Stimulated activated CD4-positive, alpha-beta T cell treated with anti-CD3 and anti-CD28 coated beads, Interleukin-1b, Interleukin-23, amount 100 ng/mL, for 48 hours (primary cell): Measurements from ENCODE around the gene TANK.
"Not testable (repeated sequence)": the region's sequence is repeated elsewhere in the genome, so short reads cannot be mapped to it uniquely, and the experiment has no call there.

Experiments used
- DNase-seq: peaks from one replicate; pipeline ENCODE4 v3.0.0-alpha.2; 2020

Gene TANK

DNA sequence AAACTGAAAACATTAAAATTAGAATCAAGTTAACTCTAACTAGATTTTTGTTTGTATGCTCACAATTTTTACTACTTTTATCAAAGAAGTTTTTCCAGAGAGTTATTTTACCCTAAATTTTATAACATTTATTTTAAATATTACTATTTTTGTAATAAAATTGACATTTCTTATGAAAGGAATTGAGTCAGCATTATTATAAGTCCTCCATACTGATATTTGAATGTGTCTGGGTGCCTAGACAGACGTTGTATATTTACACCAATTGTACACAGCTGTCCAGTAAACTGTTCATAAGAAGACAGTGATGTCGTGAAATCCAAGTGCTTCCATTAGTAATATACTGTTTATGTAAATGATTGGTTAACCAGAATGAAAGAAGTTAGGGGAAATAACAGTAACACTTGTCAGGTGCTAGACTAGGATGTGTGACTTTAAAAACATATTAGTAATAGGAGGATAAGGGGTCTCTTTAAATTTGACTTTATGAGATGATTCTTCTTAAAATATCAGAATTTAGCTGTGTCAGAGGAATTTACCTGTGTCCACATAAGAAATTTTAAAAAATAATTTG lies 73.7 kb downstream of the TANK start:
- DNase-seq, result no peak

DNA sequence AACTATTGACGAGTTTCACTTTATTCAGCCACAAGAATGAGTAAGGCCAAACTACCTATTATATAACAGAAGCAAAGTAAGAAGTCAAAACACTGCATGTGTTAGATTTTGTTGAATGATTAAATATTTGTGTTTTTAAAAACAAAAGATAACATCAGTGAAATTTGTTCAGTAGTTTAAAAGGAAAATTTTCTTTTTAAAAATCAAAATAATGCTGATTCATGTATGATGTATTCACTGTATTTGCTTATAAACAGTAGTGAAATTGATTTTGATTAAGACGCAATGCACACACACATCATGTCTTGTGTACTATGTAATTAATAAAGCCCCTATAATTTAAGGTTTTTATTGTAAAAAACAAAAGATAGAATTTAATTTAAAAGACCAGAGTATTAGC lies 74.4 kb downstream of the TANK start:
- no peak for DNase-seq

DNA sequence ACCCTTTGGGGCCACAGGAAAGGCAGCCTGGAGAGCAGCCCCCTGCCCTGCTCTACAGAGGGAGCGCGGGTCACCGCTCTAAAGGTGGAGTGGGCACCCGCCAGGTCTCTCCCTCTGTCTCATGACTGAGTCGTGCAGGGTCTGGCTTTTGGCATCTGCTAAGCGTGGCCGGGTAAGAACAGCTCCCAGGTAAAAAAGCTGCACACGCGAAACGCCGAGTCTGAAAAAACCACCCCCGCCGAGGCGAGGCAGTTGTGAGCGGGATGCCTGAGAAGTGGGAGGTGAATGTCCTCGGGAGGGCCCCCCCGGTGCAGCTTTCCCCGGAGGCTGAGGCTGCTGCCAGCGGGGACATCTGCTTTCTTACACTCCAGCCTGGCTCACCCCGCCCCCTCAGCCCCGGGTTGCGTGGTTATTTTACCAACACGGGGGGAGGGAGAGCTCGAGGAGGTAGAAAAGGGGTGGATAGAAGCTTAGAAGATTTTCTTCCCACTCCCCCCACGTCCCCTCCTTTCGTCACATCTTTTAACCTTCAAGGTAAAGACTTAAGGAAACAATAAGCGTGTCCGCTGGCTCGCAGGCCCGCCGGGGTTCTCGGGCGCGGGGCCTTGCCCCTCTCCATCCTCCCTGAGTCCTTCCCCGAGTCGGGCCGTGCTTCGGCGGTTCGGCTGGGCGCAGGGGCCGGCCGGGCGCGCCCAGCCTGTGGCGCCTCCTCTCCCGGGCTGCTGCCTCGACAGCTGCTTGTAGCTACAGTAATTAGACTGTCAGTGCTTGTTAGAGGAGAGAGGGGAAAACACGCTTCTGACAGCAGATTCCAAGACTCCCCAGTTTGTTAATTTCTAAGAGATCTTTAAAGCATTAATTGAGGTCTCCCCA lies 77.4 kb downstream of the TANK start:
- DNase-seq, result peak; percentile 35

DNA sequence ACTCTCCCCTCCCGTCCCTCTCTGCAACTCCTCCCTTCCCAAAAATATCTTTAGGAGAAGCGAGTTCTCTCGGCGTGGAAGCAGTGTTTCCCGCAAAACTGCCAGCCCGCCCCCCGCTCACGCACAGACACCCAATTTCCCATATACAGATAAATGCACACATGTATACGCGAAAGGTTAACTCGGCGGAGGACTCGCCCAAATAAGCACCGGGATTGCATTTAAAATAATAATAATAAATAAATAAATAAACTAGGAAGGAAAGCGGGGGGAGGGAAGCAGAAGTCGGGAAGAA lies 78.0 kb downstream of the TANK start:
- no peak for DNase-seq

DNA sequence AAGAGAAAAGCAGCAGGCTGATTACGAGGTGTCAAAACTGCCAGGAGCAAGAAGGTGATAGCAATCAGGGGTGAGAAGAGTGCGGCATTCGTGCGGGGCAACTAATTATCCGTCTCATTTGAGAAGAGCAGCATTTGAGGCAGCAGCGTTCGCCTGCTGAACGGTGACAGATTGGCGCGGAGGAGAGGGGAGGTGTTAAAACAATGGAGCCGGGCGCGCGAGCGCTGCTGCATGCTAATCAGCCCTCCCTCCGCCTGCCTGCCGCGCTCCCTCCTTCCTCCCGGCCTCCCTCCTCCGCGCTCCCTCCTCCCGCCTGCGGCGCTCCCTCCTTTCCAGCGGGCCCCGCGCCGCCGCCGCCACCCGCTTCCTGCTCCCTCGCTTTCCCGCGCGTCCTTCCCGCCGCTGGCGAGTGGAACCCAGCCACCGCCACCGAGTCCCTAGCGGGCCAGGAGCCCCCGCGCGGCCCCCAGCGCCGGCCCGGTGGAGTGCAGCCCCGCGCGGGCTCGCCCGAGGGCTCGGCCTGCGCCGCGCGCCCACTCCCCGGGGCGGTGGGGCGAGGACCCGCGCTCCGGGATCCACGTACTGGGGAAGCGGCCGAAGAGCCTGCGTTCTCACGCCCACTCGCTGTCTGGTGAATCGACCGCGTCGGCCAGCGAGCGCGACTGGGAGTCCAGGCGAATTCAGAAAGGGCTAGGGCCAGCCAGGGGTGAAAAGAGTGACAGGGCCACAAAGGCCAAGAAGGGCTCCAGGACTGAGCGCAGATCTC lies 78.5 kb downstream of the TANK start:
- DNase-seq, result peak; percentile 56

DNA sequence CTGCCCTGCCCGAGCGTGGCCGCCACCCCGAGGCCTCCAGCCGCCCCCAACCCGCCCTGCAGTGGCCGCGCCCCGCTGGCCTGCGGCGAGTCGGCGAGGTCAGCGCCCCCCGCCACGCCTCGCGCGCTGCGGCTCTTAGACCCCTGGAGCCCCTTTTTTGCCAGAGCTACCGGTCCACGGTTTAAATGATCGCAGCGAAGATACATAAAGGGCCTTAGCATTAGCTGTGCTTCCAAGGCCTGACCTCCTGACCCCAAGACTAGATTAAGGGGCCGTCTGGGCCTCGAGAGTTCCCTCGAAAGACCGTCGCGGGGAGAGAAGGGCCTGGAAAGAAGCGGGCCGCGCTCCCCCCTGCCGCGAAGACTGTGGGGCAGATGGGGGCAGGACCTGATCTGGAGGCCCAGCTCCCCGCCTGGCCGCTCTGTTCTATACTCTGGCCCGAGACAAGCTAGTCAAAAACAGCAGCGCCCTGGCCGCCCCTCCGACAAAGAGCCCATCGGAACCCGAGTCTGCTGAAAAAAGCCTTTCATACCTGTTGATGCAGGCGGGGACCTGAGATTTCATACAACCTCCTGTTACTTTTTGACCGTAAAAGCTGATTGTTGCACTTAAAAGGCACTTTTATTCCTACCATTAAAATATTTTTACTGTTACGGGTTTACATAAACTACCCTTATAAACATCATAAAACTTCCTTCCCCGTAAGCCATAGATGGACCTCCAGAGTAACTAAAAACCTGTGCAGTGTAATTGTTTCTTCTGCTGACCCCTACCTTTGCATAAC lies 79.3 kb downstream of the TANK start:
- no peak for DNase-seq

DNA sequence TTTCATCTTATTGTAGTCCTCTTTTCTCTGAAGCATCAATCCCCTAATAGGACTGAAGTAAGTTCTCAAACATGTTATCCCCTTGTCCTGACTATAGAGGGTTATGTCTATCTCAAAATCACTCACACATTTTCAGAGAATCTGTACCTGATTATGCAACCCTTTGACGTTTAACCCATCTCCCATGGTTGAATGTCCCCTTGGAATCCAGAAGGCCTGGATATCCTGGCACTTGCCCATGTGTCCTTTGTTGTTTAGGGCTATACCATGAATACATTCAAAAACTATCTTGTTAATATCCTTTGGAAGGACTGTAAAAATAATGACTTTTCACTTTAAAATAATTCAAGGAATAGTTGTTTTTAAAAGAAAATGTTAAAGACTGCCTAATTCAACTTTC lies 81.7 kb downstream of the TANK start:
- no peak for DNase-seq

DNA sequence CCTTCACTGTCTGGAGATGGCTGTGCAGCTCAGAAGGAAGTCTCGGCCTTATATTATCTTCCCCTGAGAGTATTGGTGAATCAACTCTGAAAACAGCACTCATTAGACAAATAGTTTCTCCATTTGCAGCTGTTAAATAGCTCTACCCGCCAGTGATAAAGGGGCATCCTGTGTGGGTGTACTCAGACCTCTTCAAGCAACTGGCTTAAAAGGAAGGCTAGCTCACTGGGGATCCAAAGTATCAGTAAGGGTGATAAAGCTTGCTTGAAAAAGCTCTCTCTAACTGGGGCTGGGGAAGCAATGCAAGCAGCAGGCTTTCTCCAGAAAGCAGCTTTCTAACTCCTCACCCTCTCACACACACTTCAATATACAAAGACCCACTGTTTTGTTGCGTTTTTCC lies 83.1 kb downstream of the TANK start:
- DNase-seq, result no peak

DNA sequence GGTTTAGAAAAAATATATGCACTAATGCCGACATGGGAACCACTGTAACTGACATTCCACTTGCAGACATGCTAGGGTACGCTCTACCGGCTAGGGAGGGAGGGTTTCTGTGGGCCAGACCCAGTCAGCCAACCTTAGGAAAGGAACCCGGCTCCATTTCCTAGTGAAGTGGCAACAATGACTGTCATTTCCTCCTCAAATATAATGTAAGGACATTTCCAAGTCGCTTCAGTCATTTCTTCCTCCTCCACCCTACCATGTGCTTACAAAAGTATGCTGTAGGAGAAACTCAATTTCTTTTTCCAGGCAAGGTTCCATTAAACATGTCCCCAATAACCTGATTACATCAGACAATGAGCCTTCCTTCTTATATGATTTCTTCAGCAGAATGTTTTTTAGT lies 83.7 kb downstream of the TANK start:
- DNase-seq, result no peak

DNA sequence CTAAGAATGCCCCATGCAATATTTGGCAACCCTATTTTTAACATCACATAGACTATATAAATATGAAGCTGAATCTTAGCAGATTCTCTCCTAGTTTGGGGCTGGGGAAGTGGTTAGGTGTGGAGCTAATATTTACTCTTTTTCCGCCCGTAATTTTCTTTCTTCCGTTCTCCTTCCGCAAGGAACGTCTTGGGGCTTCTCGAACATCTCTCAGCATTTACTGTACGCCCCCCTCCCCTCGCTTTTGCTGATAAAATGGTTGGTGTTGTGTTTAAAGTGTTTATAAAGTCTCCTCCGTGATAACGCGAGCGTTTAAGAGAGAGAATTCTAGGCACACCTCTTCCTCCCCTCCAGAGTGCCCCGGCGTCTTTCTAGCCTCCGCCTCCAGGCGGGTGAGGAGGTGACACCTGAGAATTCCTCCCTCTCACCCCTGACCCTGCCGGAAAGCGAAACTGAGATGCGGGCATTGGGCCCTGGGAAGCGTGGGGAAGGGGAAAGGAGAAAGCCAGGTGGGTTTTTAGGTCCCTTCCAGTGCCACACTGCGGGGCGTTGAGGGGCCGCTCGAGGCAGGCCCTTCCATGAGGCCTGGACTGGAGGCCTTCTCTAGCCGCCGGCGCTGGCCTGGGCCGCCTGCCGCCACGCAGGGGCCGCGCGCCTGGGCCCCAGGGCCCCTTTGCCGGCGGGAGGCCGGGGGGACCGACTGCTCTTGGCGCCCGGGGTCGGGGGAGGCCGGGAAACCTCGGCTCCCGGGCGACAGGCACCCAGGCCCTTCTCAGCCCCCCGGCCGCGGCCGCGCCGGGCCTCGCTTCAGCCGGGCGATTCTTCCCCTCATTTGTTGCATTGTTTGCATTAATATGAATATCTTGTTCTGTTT lies 84.4 kb downstream of the TANK start:
- DNase-seq, result peak; percentile 70

DNA sequence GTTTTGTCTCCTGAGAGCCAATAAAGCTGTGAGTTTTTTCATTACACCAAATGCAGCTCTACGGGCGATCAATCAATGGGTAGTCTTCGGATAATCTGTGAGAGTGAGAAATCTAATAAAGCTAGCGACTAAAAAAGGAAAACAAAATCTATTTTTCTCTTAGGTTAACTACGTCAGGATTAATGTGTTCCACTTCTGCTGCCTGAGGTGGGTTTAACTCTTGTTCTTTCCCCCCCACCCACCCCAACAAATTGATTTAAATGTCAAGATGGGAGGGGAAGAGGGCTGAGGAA lies 85.0 kb downstream of the TANK start:
- no peak for DNase-seq

DNA sequence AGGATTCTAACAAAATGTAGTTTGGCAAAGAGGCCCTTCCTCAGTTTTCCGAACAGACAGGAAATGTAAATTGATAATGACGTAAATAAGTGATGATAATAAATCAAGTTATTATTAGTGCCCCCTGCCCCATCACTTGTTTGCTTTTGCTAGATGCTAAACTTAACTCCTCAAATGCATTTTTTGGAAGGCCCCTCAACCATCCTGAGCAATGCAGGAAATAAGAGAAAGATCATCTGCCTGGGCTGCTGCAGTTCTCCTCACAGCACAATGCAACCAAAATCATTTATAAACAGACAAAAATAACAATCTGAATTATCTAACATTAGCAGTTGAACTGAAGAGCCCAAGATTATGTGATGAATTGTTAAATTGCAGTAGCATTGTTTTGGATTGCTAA lies 85.4 kb downstream of the TANK start:
- no peak for DNase-seq

DNA sequence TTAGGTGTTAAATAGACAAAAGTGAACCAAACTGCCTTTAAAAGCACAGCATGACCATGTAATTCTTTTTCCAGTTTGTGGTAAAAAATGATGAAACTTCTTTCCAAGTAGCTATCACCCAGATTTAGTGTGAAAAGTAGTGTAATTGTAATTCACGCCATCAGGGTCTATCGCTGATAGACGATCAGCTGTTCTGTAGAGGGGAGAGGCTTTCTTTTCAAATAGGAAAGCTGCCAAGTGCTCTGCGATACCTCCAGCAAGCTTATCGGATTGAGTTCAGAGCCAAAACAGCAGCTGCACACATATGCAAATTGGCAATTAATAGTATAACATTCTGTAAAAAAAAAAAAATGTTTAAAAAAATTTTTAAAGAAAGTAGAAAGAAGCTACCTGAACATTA lies 86.1 kb downstream of the TANK start:
- no peak for DNase-seq

DNA sequence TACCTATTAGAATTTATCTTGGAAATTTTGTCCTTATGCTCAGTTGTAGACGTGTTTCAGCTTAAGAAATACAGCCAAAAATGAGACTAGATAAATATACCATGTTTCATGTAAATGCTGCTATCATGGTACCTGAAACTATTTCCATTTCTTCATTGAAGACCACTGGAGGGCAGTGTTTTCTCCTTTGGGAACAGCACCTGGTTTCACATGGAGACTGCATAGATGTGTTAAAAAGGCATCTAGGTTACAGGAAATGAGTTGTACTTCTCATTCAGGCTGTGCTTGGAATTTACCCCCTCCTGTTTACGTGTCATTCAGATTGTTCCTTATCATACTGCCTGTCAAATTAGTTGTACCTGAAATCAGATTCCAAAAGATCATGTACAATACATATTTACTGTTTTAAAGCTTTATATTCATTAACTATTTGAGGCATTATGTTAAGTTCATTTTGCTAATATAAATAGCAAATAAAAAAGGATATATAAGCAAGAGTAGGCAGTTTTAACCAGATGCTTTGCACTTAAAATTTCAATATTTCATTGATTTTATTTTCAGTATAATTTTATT lies 90.7 kb downstream of the TANK start:
- no peak for DNase-seq

DNA sequence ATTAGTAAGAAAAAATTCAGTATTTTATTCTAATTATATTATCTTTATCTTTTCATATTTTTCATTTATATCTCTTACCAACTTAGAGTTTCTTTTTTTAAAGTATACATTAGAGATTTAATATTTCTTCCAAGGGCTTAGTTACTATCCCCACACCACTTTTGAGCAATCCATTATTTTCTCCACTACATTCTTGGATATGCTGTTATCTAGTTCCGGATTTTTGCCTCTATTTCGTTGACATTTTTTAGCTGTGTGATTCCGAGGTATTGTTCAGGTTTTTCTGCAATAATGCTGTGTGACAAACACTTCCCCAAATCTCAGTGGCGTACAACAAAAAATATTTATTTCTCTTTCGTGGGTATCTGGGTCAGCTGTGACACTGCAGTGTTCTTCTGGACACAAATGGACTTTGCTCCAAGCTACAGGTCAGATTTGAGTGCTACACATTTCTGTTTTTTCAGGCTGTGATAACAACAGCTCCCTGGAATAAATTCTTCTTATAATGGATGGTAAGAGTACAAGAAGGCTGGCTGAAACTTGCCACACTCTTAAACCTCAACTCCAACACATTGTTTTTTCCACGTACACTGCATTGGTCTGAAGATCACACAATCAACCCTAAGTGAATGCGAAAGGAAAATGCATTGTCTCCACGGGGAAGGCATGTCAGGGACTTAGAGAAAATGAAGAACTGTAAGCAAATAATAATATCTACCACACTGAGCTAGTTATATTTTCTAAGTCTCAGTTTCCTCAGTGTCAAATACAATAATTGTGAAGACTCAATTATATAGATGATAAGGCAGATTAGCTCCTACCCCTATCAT lies 97.1 kb downstream of the TANK start:
- no peak for DNase-seq

DNA sequence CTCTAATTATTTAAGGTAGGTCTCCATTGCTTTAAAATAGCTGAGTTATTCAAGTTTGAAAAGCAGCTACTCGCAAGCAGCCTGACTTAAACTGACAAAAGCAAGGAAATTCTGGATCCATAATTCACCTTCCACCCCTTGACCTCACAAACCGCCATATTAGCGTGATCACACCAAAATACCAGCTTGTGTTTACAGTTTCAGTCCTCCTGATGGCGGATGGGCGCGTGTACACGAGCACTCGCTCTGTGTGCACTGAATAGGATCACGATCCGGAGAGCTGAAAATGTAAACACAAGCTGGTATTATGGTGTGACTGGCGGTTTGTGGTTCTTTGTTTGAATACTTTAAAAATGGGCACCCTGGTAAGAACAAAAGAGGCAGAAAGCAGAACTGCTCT lies 105.6 kb downstream of the TANK start:
- no peak for DNase-seq

DNA sequence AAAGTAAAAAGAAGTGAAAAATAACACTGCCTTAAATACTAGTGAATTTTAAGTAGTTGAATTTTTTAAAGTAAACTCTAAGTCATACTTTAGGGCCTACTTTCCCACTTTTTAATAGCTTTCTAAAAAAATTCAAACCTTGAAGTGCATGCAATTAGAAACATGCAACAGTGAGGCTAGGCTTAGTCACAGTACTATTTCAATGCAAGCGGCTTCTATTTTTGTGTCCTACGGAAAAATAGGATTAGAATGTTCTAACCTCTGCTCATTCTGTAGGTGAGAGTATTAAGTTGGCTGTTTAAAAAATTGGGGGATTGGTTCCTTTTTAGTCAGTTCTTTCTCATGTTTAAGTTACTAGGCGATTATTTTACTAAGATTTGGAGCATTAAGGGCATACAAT lies 108.9 kb downstream of the TANK start:
- no peak for DNase-seq

DNA sequence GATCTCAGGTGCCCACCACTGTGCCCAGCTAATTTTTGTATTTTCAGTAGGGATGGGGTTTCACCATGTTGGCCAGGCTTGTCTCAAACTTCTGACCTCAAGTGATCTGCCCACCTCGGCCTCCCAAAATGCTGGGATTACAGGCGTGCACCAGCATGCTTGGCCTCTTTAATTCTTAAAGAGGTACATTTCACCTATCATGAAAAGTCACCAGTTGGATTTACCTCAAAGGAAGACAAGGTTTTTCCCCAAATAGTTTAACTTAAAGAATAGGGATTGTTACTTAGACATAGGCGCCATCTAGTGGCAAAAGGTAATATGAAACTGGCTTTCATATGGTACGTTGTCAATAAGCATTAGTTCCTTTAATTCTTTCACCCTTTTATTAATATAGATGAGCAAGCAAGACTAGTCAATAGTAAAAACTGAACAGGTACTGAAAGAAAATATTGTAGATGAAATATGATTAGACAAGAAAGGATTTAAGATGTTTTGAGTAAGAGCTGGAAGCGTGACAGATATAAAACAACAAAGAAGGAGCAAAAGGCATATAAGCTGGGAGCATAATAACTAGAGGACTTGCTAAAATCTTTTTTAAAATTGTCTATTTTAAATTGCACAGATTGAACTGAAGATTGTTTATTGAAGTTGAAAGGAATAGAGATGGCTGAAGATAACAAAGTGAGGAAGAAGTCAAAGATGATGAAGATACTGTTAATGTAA lies 113.0 kb downstream of the TANK start:
- DNase-seq, result no peak

DNA sequence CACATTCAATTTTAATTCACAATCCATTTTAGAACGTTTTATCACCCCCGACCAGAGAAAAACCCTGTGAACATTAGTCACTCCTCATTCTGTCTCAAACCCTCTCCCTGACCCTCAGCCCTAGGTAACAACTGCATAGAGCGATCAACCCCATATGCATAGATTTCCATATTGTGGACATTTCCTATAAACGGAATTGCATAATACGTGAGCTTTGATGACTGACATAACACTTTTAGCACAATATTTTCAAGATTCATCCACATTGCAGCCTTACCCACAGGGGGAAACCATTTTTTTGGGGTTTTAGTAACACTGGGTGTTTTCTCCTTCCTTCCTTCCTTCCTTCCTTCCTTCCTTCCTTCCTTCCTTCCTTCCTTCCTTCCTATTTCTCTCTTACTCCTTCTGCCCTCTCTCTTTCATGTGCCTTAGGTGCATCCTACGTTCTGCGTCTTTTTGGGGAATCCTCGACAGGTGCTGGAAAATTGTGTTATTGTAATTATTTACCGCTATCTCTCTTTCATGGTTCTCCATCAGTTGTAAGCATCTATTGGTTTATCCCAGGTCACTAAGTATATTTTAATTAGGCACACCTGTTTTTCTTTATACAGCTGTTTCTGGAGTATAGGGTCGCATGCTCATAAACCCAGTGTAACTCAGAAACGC lies 118.5 kb downstream of the TANK start:
- DNase-seq, result not testable (repeated sequence)

DNA sequence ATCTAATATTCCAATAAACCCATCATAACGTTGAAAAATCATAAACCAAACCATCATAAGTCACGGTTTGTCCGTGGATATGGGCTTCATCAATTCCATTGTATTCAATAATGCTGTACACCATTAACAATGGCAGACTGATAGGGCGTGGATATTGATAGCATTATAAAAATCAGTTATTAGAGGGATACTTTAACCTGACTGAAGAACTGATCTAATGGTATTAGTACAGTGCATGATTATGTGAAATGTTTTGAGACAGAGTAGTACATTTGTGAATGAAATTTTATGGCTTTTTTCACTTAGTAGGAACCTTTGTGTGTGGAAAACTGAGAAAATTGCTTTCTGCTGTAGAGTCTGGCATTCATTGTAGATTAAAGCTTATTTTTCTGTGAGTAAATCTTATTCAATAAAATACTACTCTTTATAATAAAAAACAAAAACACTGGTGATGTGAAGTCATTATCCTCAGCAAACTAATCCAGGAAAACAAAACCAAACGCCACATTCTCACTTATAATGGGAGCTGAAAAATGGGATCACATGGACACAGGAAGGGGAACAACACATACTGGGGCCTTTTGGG lies 119.1 kb downstream of the TANK start:
- DNase-seq, result not testable (repeated sequence)
